GM12864 (cell line): ENCODE measurements around the gene DECR2.
A peak's percentile ranks its signal among the peaks of the same experiment; 100 is the strongest.

Experiments used
- DNase-seq: peaks from one replicate; pipeline ENCODE4 v3.0.0-alpha.2; 2011; ENCODE audit warnings: low read depth
- H3K4me3 ChIP-seq: 2 replicates; pipeline ENCODE4 v1.5.1; 2011; ENCODE audit warnings: mild to moderate bottlenecking, low read depth, low read length, control low read depth
- TF ChIP-seq, protein P1 (sequence below): IDR thresholded peaks from 2 replicates; pipeline ENCODE4 v1.5.1; 2011; ENCODE audit warnings: low read depth, mild to moderate bottlenecking, moderate library complexity, low read length, control low read depth, inconsistent platforms; ENCODE audit errors: missing control alignments

The DECR2 gene

DNA sequence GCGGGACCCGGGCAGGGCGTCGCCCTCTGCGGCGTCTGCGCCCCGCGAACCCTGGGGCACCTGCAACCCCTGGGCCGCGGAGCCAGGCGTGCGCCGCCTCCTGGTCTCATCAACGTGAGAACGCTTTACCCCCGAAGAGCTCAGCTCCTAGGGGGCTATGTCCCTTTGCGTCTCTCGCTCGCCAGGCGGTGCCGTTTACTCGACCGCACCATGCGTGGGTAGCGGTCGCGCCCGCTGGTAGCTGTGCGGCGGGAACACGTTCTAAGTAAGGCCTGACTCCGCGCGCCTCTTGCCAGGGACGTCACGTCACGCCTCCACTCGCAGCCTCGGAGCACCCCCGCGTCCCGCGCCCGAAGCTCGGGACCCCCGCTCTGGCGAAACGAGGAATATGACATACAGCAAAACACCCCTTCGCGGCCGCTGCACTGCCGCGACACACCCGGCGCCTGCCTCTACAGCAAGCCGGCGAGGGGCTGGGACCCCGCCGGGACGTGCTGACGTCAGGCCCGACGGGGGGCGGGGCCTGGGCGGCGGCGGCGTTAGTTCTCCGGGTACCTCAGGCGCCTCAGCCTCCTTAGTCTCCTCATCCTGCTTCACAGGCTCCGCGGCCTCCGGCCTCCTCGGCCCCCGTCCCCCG lies 23.5 kb downstream of the DECR2 start, which contains the start of gene RAB11FIP3:
Gene RAB11FIP3 (plus strand): TSS at position 568 of the 637 bp plus-strand sequence. CDS start 358 bp downstream, outside the sequence.
- TF ChIP-seq, protein P1, sequence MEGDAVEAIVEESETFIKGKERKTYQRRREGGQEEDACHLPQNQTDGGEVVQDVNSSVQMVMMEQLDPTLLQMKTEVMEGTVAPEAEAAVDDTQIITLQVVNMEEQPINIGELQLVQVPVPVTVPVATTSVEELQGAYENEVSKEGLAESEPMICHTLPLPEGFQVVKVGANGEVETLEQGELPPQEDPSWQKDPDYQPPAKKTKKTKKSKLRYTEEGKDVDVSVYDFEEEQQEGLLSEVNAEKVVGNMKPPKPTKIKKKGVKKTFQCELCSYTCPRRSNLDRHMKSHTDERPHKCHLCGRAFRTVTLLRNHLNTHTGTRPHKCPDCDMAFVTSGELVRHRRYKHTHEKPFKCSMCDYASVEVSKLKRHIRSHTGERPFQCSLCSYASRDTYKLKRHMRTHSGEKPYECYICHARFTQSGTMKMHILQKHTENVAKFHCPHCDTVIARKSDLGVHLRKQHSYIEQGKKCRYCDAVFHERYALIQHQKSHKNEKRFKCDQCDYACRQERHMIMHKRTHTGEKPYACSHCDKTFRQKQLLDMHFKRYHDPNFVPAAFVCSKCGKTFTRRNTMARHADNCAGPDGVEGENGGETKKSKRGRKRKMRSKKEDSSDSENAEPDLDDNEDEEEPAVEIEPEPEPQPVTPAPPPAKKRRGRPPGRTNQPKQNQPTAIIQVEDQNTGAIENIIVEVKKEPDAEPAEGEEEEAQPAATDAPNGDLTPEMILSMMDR = peak; percentile 27
- peak within 1 kb of the TSS; percentile 93 for H3K4me3 ChIP-seq
- peak; percentile 42 for DNase-seq

DNA sequence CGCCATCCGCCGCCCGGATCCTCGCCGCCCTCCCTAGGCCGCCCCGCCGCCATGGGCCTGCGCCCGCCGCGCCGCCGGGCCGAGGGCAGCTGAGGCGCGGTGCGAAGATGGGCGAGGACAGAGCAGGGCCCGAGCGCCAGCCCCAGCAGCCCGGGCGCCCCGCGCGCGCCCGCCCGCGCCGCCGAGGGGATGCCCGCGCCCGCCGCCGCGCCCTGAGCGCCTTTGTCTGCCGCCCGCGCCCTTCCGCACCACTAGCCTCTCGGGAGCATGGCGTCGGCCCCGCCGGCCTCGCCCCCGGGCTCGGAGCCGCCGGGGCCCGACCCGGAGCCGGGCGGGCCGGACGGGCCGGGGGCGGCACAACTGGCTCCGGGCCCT lies 24.0 kb downstream of the DECR2 start:
- peak overlapping the region; percentile 93 for H3K4me3 ChIP-seq
- no peak for DNase-seq
- TF ChIP-seq, protein P1 = no peak

DNA sequence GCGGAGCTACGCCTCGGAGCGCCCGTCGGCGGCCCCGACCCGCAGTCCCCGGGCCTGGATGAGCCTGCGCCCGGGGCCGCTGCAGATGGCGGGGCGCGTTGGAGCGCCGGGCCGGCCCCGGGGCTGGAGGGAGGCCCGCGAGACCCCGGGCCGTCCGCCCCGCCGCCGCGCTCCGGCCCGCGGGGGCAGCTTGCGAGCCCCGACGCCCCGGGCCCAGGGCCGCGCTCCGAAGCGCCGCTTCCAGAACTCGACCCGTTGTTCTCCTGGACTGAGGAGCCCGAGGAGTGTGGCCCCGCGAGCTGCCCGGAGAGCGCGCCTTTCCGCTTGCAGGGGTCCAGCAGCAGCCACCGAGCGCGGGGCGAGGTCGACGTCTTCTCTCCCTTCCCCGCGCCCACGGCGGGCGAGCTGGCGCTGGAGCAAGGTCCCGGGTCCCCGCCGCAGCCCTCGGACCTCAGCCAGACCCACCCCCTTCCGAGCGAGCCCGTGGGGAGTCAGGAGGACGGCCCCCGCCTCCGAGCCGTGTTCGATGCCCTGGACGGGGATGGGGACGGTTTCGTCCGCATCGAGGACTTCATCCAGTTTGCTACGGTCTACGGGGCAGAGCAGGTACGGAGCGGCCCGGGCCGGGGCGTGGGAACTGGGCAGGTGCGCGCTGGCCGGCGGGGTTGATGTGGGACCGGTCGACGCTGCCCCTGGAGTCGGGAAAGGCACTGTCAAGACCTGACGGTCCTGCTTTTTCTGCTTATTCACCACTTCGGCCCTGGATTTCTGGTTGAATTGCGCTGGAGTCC lies 24.6 kb downstream of the DECR2 start:
- H3K4me3 ChIP-seq = peak overlapping the region; percentile 93
- DNase-seq = no peak
- TF ChIP-seq, protein P1 = no peak

DNA sequence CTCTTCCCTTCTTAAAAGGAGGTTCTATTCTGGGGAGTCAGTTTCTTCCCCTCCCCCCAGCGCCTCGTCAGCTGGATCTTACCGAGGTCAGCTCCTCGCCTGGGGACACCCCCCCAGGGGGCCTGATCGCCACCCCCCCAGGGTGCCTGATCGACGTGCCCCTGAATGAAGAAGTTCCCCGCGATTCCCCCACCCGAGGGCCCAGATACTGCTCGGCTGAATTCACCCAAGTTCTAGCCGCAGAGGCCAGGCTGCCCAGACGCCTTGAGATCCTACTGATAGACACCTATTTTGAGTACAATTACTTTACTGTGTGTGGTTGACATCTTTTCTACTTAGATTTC lies 25.2 kb downstream of the DECR2 start:
- TF ChIP-seq, protein P1 = no peak
- no peak for DNase-seq
- H3K4me3 ChIP-seq = peak overlapping the region; percentile 93

DNA sequence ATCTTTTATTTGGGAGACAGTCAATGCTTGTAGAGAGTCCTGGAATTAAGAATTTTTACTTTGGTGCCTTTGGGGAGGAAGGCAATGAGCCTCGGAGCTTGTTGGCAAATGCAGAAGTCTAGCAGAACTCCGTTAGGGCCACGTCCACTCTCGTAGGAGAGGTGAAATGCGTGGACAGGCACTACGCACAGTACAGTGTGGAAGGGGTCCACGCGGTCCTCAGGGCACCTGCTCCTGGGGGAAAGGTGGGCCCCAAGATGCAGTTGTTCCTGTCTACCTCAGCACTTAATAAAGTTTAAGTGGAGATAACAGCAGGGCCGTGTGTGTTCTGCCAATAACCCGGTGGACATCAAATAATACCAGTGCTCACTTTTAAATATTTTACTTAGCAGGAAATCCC lies 25.6 kb downstream of the DECR2 start:
- peak overlapping the region; percentile 93 for H3K4me3 ChIP-seq
- no peak for DNase-seq
- TF ChIP-seq, protein P1 = no peak

DNA sequence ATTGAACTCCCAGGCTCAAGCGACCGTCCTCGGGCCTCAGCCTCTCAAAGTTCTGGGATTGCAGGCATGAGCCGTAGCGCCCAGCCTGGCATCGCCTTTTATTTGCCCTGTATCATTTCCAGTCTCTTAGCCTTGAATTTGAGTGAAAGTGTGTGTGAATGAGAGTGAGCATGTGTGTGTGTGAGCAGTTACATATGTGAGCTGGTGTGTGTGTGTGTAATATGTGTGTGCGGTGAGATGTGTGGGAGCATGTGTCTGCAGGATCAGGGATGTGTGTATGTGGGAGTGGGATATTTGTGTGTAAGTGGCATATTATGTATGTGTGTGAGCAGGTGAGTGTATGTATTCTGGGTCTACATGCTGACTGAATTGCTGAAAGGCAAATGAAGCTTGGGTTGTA lies 29.2 kb downstream of the DECR2 start:
- TF ChIP-seq, protein P1 = no peak
- no peak for DNase-seq
- no peak overlapping the region for H3K4me3 ChIP-seq

DNA sequence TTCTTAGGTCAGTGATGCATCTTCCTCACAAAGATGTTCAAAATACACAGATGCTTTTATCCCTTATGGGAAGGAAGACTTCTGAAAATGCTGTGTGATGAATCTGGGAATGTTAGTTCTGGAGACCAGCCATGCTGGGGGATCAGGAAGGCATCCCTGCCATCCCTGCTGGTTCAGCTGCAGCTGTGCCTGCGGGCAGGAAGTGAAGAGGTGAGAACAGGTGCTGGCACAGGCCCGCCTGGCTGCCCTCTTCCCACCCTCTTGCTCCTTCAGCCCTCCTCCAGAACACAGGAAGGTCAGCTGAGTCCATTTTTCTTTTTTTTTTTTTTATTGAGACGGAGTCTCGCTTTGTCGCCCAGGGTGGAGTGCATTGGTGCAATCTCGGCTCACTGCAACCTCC lies 38.9 kb downstream of the DECR2 start:
- TF ChIP-seq, protein P1 = no peak
- no peak overlapping the region for H3K4me3 ChIP-seq
- no peak for DNase-seq
